Lung (tissue), 12 donors: ENCODE data around the gene FOLR1. TPM values are rescaled to one million over a fixed set of nuclear protein-coding genes. Genes with fewer than 3 reads are reported as not detected.

Experiments
- ATAC-seq: fragments of 200-7000 bp; cut with Tn5 transposase; one replicate; pipeline ENCODE4 v1.9.1; 2020; ENCODE audit warnings: moderate number of reproducible peaks; ENCODE audit not compliant: insufficient read depth, low FRiP score
- DNase-seq, 3 donors: peaks; one replicate each; pipeline ENCODE4 v3.0.0-alpha.2; 2013 to 2017
- H3K27ac ChIP-seq, 2 donors: one replicate each; pipeline ENCODE4 v1.5.1; 2013; ENCODE audit warnings: mild to moderate bottlenecking in 2 of 2, moderate library complexity in 2 of 2, control low read depth in 1 of 2, inconsistent platforms in 1 of 2, low read depth in 1 of 2, low read length in 1 of 2
- H3K27me3 ChIP-seq, 3 donors: one replicate each; pipeline ENCODE4 v1.5.1; 2013; ENCODE audit warnings: low read length in 2 of 3; ENCODE audit not compliant: control insufficient read depth in 3 of 3, insufficient read depth in 3 of 3
- H3K36me3 ChIP-seq, 4 donors: one replicate each; pipeline ENCODE4 v1.5.1; 2013; ENCODE audit warnings: low read length in 4 of 4, mild to moderate bottlenecking in 1 of 4, moderate library complexity in 1 of 4; ENCODE audit not compliant: control insufficient read depth in 4 of 4, insufficient read depth in 4 of 4
- H3K4me1 ChIP-seq, 5 donors: one replicate each; pipeline ENCODE4 v1.5.1; 2013; ENCODE audit warnings: low read length in 5 of 5, mild to moderate bottlenecking in 2 of 5, moderate library complexity in 1 of 5; ENCODE audit not compliant: control insufficient read depth in 5 of 5, insufficient read depth in 5 of 5
- H3K4me3 ChIP-seq: one replicate; pipeline ENCODE4 v1.5.1; 2013; ENCODE audit warnings: mild to moderate bottlenecking, control low read depth, moderate library complexity
- H3K9ac ChIP-seq, 2 donors: one replicate each; pipeline ENCODE4 v1.5.1; 2013; ENCODE audit warnings: low read length in 2 of 2, control low read depth in 1 of 2; ENCODE audit not compliant: insufficient read depth in 1 of 2
- H3K9me3 ChIP-seq, 4 donors: one replicate each; pipeline ENCODE4 v1.5.1; 2013; ENCODE audit warnings: low read length in 3 of 4, mild to moderate bottlenecking in 1 of 4, moderate library complexity in 1 of 4; ENCODE audit not compliant: control insufficient read depth in 4 of 4, insufficient read depth in 3 of 4
- CTCF ChIP-seq: IDR thresholded peaks from 2 replicates; pipeline ENCODE4 v1.5.1; 2012; ENCODE audit warnings: mild to moderate bottlenecking; ENCODE audit errors: control extremely low read depth, extremely low read depth
- WGBS, 2 donors: extraction: QIAGEN DNeasy Blood & Tissue Kit; methylation state at CpG; one replicate each; pipeline ENCODE4 v1.1.7; 2013; 5-methylcytosine and 5-hydroxymethylcytosine counted together
- polyA plus RNA-seq, 2 donors: library from polyadenylated mRNA; stranded (reverse); fragments of 200-250 nt; gene quantifications; one replicate each; pipeline ENCODE4 v1.2.1, GENCODE V29; 2013
- total RNA-seq, 2 donors: library from RNA; depleted of rRNA in 1 of 2; stranded (reverse); fragments of >200 nt in 1 of 2; gene quantifications; one replicate each; pipeline ENCODE4 v1.2.1, GENCODE V29; 2014 to 2021
- donor health status: control.
- donor health status: control.
- donor health status: Bipolar disorder and iron deficiency.
- donor health status: healthy.
- donor health status: DM: yes; HTN: yes; CAD: no.

Gene FOLR1
- total and polyA plus RNA-seq, 4 donors = 76.0 to 212 (median 151) TPM

GRCh38 chr11:72220696-72221363 is 28.9 kb downstream of the FOLR1 start:
- no peaks in the 10 kb centered on the region for H3K9me3 ChIP-seq
- DNase-seq (no peak), ATAC-seq (no peak)
- 87% methylated on average over 10 of the region's 10 CpGs for WGBS, 2 donors
- no peaks in the 10 kb centered on the region for H3K36me3 ChIP-seq
- H3K4me1 ChIP-seq = peaks cover 0 to 18% (median 13%) of the 10 kb centered on the region in 5 donors
- no peak for TF ChIP-seq CTCF
- no peak overlapping the region for H3K4me3 ChIP-seq
- H3K9ac ChIP-seq = no peak overlapping the region
- H3K27ac ChIP-seq = no peak overlapping the region
- no peaks in the 10 kb centered on the region for H3K27me3 ChIP-seq

GRCh38 chr11:72221386-72222075 is 29.6 kb downstream of the FOLR1 start:
- DNase-seq (no peak), ATAC-seq (no peak)
- Histone ChIP-seq H3K27ac (no peak overlapping the region), H3K27me3 (no peaks in the 10 kb centered on the region), H3K4me3 (no peak overlapping the region), H3K4me1 (peaks cover 0 to 21% (median 13%) of the 10 kb centered on the region in 5 donors), H3K36me3 (peaks cover 0 to under 1% (median under 1%) of the 10 kb centered on the region in 4 donors), H3K9me3 (no peaks in the 10 kb centered on the region), H3K9ac (peak overlapping the region in 1 of 2 donors; percentile 19)
- TF ChIP-seq CTCF = no peak
- 44 to 74% methylated on average over 7 of the region's 7 CpGs for whole genome bisulfite sequencing, 2 donors

- no peak for TF ChIP-seq CTCF
- Histone ChIP-seq H3K36me3 (peaks cover 0 to 8% (median 3%) of the 10 kb centered on the region in 4 donors), H3K9ac (peak overlapping the region in 1 of 2 donors; percentile 65), H3K9me3 (no peaks in the 10 kb centered on the region), H3K4me3 (peak overlapping the region; percentile 18), H3K27ac (peak overlapping the region; percentile 98 to 99), H3K4me1 (peaks cover 0 to 23% (median 13%) of the 10 kb centered on the region in 5 donors), H3K27me3 (no peaks in the 10 kb centered on the region)
- WGBS, 2 donors = 60 to 74% methylated on average over 6 of the region's 6 CpGs
- DNase-seq (peak in 2 of 3 donors; percentile 51 to 52), ATAC-seq (no peak)
Measured at GRCh38 chr11:72222106-72222891, 30.4 kb downstream of the FOLR1 start.
